Measurements from ENCODE around the gene TMC5.

- TF ChIP-seq, protein P1, sequence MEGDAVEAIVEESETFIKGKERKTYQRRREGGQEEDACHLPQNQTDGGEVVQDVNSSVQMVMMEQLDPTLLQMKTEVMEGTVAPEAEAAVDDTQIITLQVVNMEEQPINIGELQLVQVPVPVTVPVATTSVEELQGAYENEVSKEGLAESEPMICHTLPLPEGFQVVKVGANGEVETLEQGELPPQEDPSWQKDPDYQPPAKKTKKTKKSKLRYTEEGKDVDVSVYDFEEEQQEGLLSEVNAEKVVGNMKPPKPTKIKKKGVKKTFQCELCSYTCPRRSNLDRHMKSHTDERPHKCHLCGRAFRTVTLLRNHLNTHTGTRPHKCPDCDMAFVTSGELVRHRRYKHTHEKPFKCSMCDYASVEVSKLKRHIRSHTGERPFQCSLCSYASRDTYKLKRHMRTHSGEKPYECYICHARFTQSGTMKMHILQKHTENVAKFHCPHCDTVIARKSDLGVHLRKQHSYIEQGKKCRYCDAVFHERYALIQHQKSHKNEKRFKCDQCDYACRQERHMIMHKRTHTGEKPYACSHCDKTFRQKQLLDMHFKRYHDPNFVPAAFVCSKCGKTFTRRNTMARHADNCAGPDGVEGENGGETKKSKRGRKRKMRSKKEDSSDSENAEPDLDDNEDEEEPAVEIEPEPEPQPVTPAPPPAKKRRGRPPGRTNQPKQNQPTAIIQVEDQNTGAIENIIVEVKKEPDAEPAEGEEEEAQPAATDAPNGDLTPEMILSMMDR (IDR thresholded peaks at IDR 0.05) = no peak
- TF ChIP-seq EP300 (IDR thresholded peaks at IDR 0.05) = no peak
Observed at GRCh38 chr16:19468300-19468699, 50.6 kb downstream of the TMC5 start.
